LNCAP (cell line): ENCODE results near the gene RASL10A.

Experiments
- CTCF ChIP-seq: fragments of 450-650 bp; IDR thresholded peaks from 2 replicates; pipeline ENCODE4 v1.5.1; 2017; ENCODE audit warnings: mild to moderate bottlenecking

The RASL10A gene

GRCh38 chr22:29306175-29306834 lies 9.2 kb downstream of the RASL10A start, which contains the start of gene GAS2L1:
Gene GAS2L1, plus strand, starts transcription at chr22:29306650. Its CDS starts 1,456 bp downstream, at chr22:29308106.
- peak; percentile 46; the same call in 1 of the 2 replicates for TF ChIP-seq CTCF

- no peak for TF ChIP-seq CTCF
These were observed 9.7 kb downstream of the RASL10A start for GRCh38 chr22:29305836-29306174.

GRCh38 chr22:29302681-29303465 lies 12.6 kb downstream of the RASL10A start:
- no peak for TF ChIP-seq CTCF

- no peak for TF ChIP-seq CTCF
These were observed 13.2 kb downstream of the RASL10A start for GRCh38 chr22:29302402-29302680.

- TF ChIP-seq CTCF, result no peak
These were observed 13.6 kb downstream of the RASL10A start for GRCh38 chr22:29301716-29302401.

DNA sequence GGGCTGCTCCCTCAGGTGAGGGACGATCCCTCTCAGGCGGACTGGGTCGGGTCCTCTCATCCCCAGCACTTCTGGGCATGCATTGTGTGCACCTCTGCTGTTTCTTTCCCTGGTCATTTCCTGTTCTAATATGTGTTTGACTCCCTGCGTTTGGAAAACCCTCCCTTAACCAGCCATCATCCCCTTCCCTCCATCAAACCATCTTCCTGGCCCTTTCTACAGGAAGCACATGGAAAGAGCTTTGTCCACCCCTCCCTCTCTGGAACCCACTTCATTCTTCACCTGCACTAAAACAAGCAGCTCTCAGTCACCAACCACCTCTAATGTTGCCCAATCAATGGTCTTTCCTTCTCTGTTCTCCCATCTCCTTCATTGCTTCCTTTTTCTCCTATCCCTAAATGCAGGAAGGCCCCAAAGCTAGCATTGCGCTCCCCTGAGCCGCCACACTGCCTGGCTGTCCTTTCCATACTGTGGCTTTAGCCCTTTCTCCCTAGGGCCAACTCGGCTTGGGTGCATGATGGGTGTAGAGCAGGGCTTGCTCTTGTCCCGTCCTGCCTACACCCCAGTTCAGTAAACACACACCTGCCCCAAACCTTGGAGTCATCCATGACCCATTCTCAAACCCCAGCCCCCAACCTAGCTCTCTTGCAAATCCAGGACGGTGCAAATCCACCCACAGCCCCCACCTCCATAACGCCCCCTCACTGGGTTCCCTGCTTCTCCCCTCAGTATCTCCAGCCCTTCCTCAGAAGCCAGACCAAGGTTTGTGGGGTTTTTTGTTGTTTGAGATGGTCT lies 14.5 kb downstream of the RASL10A start:
- TF ChIP-seq CTCF, result no peak

DNA sequence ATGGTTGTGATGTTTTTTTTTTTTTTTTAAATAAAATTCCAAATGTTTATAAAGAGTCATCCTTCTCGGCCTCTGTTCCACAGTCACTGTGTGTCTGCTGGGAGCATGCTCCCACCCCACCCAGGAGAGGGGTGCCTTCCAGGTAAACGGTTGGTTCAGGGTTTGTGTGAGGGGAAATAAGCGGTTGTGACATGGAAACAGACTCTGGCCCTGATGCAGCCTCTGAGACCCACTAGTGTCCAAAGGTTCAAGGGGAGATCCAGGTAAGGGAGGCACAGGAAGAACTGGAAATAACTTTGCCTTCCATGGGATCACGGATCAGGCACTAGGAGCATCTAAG lies 15.1 kb downstream of the RASL10A start:
- TF ChIP-seq CTCF, result no peak
